NK-92 (cell line): Measurements from ENCODE around the gene ADGRV1.
"Not testable (repeated sequence)": the region's sequence is repeated elsewhere in the genome, so short reads cannot be mapped to it uniquely, and the experiment has no call there.

ENCODE experiments used
- DNase-seq: peaks from one replicate; lab custom pipeline; 2025; ENCODE audit not compliant: unreplicated experiment; lab: John Stamatoyannopoulos, UW

The ADGRV1 gene

DNA sequence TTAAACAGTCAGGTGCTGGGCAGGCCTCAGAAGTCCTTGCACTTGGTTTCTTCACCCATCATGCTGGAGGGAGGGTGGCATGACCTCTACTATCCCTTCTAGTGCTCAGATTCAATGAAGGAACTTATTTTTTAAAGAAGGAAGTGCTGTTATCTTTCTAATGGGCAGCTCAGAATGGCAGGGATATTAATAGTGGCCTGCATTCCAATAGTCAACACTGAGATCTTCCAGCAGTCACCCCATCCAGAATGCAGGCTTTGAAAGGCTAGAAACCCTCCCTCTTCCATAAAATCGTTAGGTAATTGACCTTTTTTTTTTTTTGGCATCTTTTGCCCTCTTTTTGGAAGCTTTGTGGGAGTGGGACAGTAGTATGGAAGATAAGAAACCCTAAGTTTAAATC, 499.6 kb downstream of the ADGRV1 start:
- DNase-seq: no peak

DNA sequence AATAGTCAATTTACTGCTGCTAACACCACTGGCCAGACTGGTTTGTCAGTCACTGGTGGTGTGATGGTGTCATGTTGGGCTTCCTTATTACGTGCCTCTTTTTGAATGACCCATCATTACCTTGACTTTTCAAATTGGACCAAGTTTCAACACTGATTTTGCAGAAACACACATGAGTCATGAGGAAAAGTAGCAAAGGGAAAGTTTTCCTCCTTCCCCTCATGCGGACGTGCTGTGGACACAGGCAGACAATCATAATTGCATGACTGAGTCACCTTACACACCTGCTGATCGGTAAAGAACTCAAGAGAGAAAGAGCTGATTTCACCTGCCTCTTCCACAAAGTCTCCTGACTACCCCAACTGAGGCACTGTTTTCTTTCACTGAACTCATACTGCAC, 500.0 kb downstream of the ADGRV1 start:
- no peak for DNase-seq

DNA sequence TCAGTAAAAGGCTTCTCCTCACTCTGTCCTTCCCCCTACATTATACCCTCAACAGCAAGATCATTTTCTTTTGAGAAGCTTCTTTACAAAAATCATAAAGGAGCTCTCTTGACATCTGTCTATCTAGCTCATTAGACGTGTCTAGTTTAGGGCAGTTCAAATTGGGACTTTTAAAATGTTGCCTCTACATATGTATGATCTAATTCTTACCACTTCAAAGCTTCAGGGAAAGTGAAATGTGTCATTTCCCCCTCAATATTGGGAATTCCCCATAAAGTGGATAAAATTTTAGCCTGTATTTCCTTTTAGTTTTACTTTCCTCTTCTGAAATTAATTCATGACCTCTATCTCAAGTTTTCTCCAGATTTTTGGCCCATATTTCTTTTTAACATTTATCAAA, 500.8 kb downstream of the ADGRV1 start:
- DNase-seq: no peak

DNA sequence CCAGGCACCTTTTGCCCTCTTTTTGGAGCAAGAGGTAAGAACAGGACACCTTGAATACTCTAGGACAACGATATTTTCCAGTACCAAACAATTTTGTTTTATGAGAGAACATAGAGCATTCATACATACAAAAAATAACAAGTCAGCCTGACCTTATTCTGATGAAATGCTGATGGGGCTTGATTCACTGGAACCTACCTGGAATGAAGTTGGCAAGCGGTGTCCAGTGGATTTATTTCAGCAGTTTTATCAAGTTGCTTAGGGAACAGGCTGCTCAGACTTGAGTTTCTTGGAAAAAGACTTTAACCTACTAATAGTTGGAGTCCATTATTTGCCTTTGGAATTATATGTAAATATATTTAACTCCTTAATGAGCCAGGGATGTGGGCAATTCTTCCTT, 502.5 kb downstream of the ADGRV1 start:
- no peak for DNase-seq

DNA sequence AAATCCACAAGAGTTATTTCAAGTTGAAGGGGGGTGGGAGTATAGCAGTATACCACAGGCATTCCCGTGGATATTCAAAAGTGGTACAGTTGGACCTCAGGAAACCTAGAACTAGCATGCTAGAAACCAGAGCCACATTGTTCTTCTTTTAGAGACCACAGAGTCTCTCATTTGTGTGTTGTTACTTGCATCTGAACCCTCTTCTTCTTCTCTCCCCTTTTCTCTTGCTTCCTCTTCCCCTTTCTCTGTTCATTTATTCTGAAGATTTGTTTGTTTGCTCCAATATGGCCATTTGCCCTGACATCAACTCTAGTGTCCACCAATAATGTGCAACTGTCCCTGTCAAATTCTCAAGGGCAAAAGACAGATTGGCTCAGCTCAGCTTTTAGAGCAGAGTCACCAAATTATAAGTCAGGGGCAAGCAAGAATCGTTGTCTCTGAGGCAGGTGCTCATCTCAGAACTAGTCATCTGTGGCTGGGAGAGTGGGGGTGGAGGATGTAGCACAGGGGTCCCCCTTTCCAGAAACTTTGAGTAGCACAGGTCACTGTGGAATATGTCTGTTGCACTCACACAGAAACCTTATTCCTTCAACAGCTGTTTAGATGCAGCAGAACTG, 503.5 kb downstream of the ADGRV1 start:
- no peak for DNase-seq

DNA sequence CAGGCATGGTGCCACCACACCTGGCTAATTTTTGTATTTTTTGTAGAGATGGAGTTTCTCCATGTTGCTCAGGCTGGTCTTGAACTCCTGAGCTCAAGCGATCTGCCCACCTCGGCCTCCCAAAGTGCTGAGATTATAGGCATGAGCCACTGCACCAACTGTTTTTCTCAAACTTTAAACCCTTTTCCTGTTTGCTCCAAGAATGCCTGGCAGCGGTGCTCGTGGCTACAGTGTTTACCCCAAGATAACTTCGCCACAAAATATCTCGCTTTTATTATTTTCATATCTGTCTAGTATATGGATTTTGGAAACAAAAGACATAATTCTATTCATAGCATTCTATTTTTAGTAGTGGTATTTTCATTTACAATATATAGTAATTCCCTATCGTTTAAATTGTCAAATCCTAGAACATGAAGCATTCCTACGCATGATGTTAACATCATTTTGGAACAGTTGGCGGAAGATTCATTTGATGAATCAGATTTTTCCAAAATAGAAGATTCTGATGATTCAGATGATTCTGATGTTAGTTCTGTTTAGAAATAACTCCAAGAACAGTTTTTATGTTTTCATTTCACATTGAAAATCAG, 504.6 kb downstream of the ADGRV1 start:
- not testable (repeated sequence) for DNase-seq

DNA sequence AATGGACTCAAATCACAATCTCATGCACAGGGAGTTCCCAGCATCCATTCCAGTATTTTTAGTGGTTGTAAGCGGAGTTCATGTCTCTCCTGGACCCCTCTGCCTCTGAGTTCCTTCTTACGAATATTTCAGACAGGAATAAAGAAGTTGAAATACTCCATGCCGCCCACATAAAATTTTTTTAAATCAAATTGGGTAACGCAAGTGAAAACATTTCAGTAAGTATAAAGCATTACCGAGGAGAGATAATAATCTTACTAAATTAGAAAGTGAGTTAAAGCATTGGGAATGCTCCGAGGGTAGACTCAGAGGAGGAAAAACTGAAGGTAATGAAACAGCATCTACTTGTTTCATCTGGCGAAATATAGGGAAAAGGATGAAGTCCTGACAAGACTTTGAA, 506.9 kb downstream of the ADGRV1 start:
- DNase-seq: no peak

DNA sequence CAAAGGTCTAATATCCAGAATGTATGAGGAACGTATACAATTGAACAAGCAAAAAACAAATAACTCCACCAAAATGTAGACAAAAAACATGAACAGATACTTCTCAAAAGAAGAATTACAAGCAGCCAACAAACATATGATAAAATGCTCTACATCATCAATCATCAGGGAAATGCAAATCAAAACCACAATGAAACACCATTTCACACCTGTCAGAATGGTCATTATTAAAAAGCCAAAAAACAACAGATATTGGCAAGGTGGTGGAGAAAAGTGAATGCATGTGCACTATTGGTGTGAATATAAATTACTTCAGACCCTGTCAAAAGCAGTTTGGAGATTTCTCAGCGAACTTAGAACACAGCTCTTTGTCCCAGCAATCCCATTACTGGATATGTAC, 510.8 kb downstream of the ADGRV1 start:
- DNase-seq: no peak

DNA sequence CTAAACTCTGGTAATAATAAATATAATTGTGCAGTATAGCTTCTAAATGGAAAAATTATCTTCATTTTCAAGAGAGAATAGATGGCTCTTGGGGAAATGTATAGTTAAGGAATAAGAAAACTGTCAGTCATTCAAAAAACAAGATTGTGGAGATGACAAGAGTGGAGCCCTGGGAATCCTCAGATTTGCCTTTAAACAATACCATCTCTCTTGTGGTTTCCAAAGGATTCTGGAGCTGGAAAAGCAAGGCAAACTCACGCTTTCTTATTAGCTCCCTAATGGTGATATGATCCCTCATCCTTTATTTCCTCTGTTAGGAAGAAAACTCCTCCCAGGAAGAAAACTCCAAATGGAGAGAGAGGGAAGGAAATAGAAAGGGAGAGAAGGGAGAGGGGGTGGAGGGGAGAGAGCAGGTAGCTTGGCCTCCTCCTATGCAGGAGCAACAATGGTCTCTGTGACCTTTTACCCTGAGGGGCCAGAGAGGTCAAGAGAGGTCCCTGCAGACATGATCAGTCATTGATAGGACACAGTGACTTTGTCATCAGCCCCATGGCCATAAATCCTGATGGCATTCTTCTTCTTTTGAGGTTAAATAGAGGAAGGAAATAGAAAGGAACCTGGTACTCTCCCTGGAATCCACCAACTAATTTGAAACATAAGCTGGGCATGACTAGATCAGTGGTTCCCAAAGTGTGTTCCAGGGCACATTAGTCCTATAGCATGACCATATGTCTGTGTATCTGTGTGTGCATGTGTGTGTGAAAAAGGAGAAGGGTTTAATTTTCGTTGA, 512.4 kb downstream of the ADGRV1 start:
- no peak for DNase-seq

DNA sequence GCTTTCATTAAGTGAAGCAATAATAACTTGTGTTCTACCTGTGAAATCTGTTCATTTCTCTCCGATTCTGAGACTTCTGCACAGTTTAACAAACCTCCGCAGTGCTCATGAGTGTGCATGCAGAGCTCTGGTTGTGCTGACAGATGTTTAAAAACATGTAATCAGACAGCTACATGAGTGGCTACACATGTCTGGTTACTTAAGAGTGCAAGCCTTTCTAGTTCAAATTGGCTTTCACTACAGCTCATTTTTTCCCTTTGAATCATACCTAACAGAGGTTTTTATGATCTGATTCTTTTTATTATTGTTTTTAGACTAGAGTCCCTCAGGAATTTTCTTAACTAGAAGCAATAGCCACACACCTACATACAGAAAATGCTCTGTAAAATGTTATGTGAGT, 514.3 kb downstream of the ADGRV1 start:
- DNase-seq: no peak

DNA sequence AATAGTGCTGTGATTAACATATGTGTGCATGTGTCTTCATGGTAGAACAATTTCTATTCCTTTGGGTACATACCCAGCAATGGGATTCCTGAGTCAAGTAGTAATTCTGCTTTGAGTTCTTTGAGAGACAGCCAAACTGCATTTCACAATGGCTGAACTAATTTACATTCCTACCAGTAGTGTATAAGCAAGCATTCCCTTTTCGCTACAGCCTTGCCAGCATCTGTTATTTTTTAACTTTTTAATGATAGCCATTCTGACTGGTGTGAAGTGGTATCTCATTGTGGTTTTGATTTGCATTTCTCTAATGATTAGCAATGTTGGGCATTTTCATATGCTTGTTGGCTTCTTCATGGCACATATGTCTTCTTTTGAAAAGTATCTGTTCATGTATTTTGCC, 516.0 kb downstream of the ADGRV1 start:
- DNase-seq: no peak

DNA sequence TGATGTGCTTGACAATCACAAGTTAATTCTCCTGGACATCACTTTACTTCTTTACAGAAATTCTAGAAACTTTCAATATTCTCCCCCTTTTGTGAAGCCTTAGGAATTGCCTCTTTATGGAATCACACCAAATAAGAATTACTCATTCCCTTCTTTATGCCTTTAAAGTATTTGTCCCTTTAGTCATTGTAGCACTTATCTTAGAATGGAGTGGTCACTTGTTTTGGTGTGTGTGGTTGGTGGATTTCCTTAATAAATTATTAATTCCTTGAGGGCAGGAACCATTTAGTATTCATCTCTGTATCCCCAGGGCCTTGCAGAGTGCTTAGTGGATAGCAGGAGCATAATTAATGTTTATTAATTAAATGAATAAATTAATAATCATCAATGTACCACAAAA, 517.5 kb downstream of the ADGRV1 start:
- DNase-seq: no peak

DNA sequence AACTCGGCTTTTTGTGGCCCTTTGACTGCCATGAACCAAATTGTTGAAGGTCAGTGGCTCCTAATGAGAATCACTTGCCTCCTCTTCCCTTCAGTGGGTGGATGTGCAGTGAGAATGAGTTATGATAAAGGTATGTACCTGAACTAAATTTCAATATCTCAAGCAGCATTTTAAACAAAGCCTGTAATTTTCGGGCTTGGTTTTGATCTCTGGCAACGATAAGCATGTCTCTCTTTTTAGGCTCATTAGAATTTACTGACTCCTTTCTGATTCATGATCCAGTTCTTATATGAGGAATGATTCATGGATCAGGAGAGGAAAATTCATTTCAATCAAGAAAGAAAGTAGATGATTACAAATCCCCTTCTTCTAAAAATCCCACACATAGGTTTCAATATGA, 519.0 kb downstream of the ADGRV1 start:
- DNase-seq: no peak

DNA sequence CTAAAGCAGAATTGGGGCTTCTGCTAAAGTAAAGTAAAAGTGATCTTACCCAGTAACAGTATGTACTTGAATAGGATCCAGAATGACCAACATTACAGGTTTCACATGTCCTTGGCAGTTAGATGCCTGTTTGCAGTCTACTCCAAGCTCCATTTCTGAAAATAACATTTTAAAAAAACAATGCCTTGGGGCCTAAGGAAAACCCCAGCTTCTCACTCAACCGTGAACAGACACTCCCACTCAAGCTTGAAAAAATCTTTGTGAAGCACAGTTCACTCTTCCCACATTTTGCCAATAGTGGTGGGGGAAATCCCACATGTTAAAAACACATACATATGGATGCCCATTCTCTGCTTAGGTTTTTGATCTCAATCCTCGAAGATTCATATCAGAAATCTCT, 520.4 kb downstream of the ADGRV1 start:
- no peak for DNase-seq

DNA sequence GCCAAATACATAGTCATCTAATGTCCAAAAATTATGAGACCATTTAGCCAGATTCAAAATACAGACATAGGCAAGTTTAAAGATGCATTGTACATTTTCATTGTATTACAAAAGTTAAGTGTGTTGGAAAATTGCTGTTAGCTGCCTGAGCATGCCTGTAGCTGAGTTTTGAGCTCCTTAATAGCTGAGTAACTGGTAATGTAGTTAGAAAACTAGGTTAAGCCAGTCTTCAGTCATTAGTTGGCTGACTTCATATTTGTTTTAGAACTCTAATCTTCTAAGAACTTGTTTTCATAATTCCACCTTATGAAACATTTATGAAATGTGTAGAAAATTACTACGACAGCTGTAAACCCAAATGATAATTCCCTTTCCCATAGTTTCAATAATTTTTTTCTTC, 531.2 kb downstream of the ADGRV1 start:
- no peak for DNase-seq

DNA sequence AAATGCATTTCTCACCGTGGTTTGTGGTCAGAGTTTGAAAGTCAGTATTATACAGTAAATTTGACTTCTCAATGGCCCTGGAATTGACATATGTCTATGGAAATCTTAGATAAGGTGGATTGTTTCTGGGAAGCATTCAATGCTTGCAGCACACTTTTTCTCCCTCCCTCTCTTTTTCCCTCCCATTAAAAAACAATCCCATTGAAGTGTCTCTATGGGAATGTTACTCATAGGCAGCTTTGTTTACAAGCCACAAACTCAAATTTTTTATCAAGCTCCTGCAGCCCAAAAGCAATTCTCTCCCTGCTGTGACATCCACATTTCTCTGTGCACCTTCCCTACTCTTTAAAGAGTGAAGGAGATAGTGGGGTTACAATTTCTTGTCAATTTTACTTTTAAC, 532.4 kb downstream of the ADGRV1 start:
- DNase-seq: no peak

DNA sequence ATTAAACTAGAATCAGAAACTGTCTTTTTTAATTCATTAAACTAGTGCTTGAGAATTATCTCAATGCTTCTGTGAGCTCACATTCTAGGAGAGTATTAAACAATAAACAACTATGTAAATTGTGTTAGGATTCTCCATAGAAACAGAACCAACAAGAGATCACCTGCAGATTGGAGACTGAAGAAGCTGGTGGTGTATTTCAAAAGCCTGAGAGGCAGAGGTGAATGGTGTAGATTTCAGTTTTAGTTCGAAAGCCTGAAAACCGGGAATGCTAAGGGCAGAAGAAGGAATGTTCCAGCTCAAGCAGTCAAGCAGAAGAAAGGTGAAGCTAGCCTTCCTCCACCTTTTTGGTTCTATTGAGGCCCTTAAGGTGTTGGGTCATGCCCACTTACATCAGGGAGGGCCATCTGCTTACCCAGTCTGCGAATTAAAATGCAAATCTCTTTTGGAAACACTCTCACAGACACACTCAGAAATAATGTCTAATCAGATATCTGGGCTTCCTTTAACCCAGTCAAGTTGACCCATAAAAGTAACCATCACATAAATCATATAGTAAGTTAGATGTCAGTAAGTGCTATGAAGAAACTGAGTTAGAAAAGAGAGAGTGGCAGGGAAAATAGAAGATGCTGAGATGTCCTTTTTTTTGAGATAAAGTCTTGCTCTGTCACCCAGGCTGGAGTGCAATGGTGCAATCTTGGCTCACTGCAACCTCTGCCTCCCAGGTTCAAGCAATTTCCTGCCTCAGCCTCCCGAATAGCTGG, 533.1 kb downstream of the ADGRV1 start:
- no peak for DNase-seq

DNA sequence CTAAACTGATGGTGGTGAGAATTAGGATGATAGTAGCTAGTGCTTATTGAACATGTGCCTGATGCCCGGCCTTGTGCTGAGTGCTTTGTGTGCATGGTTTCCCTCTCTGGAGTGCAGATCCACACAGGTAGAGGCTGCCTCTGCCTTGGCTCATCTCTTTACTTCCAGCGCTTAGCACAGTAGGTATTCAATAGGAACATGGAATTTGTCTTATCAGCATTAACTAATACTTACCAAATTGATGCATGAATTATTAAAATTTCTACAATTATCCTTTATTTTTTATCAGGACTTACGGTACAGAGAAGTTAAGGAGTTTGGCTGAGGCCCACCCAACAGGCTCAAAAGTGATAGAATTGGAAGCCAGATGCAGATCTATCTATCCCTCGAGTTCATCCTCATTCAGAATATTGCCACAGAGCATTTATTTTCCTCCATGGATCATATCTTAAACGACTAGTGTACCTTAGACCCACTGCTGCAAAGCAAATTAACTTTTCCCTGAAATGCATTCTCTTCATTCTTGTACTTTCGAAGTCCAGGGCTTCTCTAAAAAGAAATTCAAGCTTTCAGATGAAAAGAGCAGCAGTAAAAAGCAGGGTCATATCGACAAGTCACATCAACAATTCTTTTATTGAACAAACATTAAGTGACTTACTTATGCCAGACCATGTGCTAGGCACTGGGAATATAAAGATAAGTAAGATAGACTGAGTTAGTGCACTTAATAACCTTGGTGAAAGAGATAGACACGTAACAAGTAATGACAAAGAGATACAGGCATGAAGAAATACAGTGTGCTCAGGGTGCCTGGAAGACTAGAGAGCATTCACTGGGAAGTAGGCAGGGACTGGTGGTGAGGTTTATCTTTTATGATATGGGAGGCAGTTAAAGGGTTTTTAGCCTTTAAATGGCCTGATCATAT, 534.5 kb downstream of the ADGRV1 start:
- DNase-seq: no peak

DNA sequence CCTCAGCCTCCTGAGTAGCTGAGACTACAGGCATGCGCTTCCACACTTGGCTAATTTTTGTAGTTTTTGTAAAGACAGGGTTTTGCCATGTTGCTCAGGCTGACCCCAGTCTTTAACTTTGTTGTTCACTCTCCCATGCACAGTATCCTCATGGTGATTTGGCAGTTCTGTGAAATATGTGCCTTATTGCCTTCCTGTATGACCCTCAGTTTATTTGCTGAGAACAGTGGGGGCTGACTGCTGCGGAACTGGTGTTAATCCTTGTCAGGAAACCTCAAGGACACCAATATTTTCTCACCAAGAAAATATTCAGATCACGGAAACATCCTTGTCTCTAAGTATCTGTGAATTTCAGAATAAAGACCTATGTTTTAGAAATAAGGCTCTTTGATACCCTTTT, 536.7 kb downstream of the ADGRV1 start:
- no peak for DNase-seq

DNA sequence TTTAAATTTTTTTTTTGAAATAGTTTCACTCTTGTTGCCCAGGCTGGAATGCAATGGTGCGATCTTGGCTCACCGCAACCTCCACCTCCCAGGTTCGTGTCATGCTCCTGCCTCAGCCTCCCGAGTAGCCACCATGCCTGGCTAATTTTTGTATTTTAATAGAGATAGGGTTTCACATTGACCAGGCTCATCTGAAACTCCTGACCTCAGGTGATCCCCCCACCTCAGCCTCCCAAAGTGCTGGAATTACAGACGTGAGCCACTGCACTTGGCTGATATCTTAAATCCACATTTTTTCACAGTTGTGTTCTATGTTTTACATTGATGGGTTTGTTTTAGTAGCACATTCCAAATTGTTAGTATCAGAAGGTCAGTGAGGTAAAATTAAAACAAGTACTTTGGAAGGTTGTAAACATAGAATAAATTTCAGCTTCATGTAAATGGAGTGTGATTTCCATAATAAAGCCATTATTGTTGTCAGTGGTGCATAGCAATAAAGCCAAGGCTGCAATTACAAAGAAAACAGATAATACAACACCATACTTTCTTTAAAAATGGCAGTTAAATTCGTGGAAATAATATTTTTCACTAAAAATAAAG, 537.3 kb downstream of the ADGRV1 start:
- no peak for DNase-seq
